HG02852 (cell line): Measurements from ENCODE around the gene SMIM33.
"Not testable (repeated sequence)": the region's sequence is repeated elsewhere in the genome, so short reads cannot be mapped to it uniquely, and the experiment has no call there.

Source experiments
- ATAC-seq: cut with Tn5 transposase; IDR thresholded peaks from one replicate; pipeline ENCODE4 v1.9.1; 2021; ENCODE audit warnings: mild to moderate bottlenecking, moderate library complexity; ENCODE audit not compliant: unreplicated experiment

Gene SMIM33

GRCh38 chr5:139456776-139457175 is 14.0 kb upstream of the SMIM33 start:
- ATAC-seq, result no peak

- no peak for ATAC-seq
Observed at GRCh38 chr5:139457241-139457640, 13.6 kb upstream of the SMIM33 start.

- no peak for ATAC-seq
Observed at GRCh38 chr5:139457653-139458306, 13.0 kb upstream of the SMIM33 start.

- ATAC-seq, result peak; percentile 47
Observed at GRCh38 chr5:139458580-139459407, 12.0 kb upstream of the SMIM33 start.

- no peak for ATAC-seq
Observed at GRCh38 chr5:139459451-139459934, 11.3 kb upstream of the SMIM33 start.

- no peak for ATAC-seq
Observed at GRCh38 chr5:139460455-139460854, 10.3 kb upstream of the SMIM33 start.

GRCh38 chr5:139461176-139461575 is 9.6 kb upstream of the SMIM33 start:
- ATAC-seq, result no peak

- ATAC-seq, result no peak
Observed at GRCh38 chr5:139461698-139462097, 9.1 kb upstream of the SMIM33 start.

GRCh38 chr5:139462586-139463276 is 8.1 kb upstream of the SMIM33 start, which contains the start of gene ECSCR:
ECSCR (minus strand) TSS chr5:139462743; CDS start chr5:139462670, 73 bp downstream.
- no peak for ATAC-seq

- no peak for ATAC-seq
Observed at GRCh38 chr5:139468421-139468931, 2.3 kb upstream of the SMIM33 start.

GRCh38 chr5:139472386-139473030 is 1.7 kb downstream of the SMIM33 start:
- ATAC-seq, result no peak

- no peak for ATAC-seq
Observed at GRCh38 chr5:139473105-139473504, 2.3 kb downstream of the SMIM33 start.

GRCh38 chr5:139473565-139473964 is 2.8 kb downstream of the SMIM33 start:
- no peak for ATAC-seq

- no peak for ATAC-seq
Observed at GRCh38 chr5:139474890-139475791, 4.3 kb downstream of the SMIM33 start.

- ATAC-seq, result no peak
Observed at GRCh38 chr5:139475865-139476617, 5.2 kb downstream of the SMIM33 start.

GRCh38 chr5:139478657-139479423 is 8.0 kb downstream of the SMIM33 start:
- not testable (repeated sequence) for ATAC-seq

- not testable (repeated sequence) for ATAC-seq
Observed at GRCh38 chr5:139479729-139480128, 8.9 kb downstream of the SMIM33 start.

GRCh38 chr5:139481122-139481533 is 10.3 kb downstream of the SMIM33 start:
- ATAC-seq, result no peak
